ENCODE measurements around the gene ABCA6. TPM values are rescaled to one million over a fixed set of nuclear protein-coding genes. Genes with fewer than 3 reads are reported as not detected.

ABCA6 gene
- total and polyA plus RNA-seq, 2 of the 13 experiments (the other 11 are each of a cell fraction or from before 2014, with no cell fraction given), result 0.05 to 0.11 TPM

DNA sequence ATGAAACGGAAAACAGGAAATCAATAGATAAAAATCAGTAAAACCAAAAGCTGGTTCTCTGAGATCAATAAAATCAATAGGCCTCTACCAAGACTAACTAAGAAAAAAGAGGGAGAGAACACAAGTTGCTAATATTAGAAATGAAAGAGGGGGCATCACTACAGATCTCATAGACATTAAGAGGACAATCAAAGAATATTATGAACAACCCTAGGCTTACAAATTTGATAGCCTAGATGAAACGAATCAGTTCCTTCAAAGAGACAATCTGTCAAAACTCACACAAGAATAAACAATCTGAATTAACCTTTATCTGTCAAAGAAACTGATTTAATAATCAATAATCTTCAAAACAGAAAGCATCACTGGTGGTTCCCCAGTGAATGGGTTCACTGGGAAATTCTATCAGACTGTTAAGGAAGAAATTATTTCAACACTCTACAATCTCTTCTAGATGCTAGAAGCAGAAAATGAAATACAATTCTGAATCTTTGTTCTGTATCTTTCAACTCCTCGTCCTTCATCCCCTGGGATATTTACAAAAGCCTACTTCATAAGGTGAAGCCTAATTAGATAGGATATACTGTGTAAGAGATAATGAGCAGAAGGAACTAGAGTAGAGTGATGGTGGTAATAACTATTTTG, 85.4 kb downstream of the ABCA6 start:
- ATAC-seq (no peak), FAIRE-seq (no peak), DNase-seq (ENCODE audit: low spot score) (no peak)
- ChIA-PET CTCF (ENCODE audit: low intra/inter-chr PET ratio, low total read pairs) (no interaction called here), POLR2A (no interaction called here)
- WGBS (ENCODE audit: low lambda C conversion rate), result 91% methylated on average over 3 of the region's 3 CpGs
- no peak overlapping the region for H3K4me2 ChIP-seq (ENCODE audit: low read depth, low read length)
- H3K36me3 ChIP-seq (replicated peaks in 1 of 2; ENCODE audit: control insufficient read depth in 1 of 2, insufficient read depth in 2 of 2, low read length in 2 of 2), result no peaks in the 10 kb centered on the region
- H3K9ac ChIP-seq (ENCODE audit: insufficient read depth, low read depth, low read length), result no peak overlapping the region
- no peaks in the 10 kb centered on the region for H4K20me1 ChIP-seq (ENCODE audit: insufficient read depth, low read length)
- no peak overlapping the region for H3K27ac ChIP-seq (ENCODE audit: extremely low read length, insufficient read depth, low read length)
- H3K79me2 ChIP-seq (ENCODE audit: insufficient read depth, low read length), result no peaks in the 10 kb centered on the region
- BruUV-seq (replicated peaks), result no TSS peak
- H3K27me3 ChIP-seq (ENCODE audit: control insufficient read depth in 1 of 2, insufficient read depth in 2 of 2, low read length in 2 of 2), result no peaks in the 10 kb centered on the region
- intact Hi-C loops (cut with micrococcal nuclease; ENCODE audit: unreplicated experiment) (no loop called here), in situ Hi-C loops (cut with HindIII; ENCODE audit: extremely low pct_ligation_motif_present, low pct_unique_long_range_greater_than_20kb) (loop anchor here (25.0 kb wide), 1 partner anchor 269 kb away; no protein-coding TSS in a partner anchor)
- TF ChIP-seq ARID2 (CRISPR knock-in tag; IDR thresholded peaks at IDR 0.05; ENCODE audit: borderline replicate concordance), result 0 out of 2 replicates have a peak, but pooled peaks have one; percentile 54
- peak; percentile 90; the same call in 1 of the 2 replicates for TF ChIP-seq ZNF382 (CRISPR knock-in tag; IDR thresholded peaks at IDR 0.05; ENCODE audit: borderline replicate concordance)
- TF ChIP-seq KAT2B (IDR thresholded peaks at IDR 0.05; ENCODE audit: borderline replicate concordance, low read depth, low read length), result peak; percentile 42; the same call in 1 of the 2 replicates
- no peak for TF ChIP-seq ZNF619 (CRISPR knock-in tag; IDR thresholded peaks at IDR 0.05)
- peaks cover 26% of the 10 kb centered on the region for H3K9me3 ChIP-seq (ENCODE audit: low read length)
- no peak overlapping the region for H3K4me3 ChIP-seq (replicated peaks in 1 of 3; ENCODE audit: insufficient read depth in 1 of 3, low read depth in 2 of 3, low read length in 3 of 3)
- H3K4me1 ChIP-seq (ENCODE audit: insufficient read depth, low read length), result peaks cover 30% of the 10 kb centered on the region
- no peak overlapping the region for H2AFZ ChIP-seq (ENCODE audit: low read length)

DNA sequence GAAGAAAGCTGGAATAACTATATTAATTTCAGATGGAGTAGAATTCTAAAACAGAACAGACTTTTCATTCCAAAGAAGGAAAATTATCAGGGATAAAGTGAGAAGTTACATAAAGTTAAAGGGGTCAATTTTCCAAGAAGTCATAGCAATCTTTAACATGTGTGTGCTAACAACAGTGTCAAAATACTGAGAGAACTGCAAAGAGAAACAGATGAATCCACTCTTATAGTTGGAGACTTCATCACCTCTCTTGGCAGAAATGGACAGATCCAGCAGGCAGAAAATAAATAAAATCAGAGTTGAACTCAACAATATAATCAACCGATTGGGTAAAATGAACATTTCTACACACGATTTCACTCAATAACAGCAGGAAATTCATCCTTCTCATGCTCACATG, 86.4 kb downstream of the ABCA6 start:
- Histone ChIP-seq H3K27me3 (ENCODE audit: control insufficient read depth in 1 of 2, insufficient read depth in 2 of 2, low read length in 2 of 2) (no peaks in the 10 kb centered on the region), H3K9ac (ENCODE audit: insufficient read depth, low read depth, low read length) (no peak overlapping the region), H3K79me2 (ENCODE audit: insufficient read depth, low read length) (no peaks in the 10 kb centered on the region), H3K9me3 (ENCODE audit: low read length) (peaks cover 26% of the 10 kb centered on the region), H3K4me2 (ENCODE audit: low read depth, low read length) (no peak overlapping the region), H2AFZ (ENCODE audit: low read length) (no peak overlapping the region), H3K27ac (ENCODE audit: extremely low read length, insufficient read depth, low read length) (no peak overlapping the region), H3K4me3 (replicated peaks in 1 of 3; ENCODE audit: insufficient read depth in 1 of 3, low read depth in 2 of 3, low read length in 3 of 3) (no peak overlapping the region), H4K20me1 (ENCODE audit: insufficient read depth, low read length) (no peaks in the 10 kb centered on the region), H3K4me1 (ENCODE audit: insufficient read depth, low read length) (peaks cover 40% of the 10 kb centered on the region), H3K36me3 (replicated peaks in 1 of 2; ENCODE audit: control insufficient read depth in 1 of 2, insufficient read depth in 2 of 2, low read length in 2 of 2) (no peaks in the 10 kb centered on the region)
- DNase-seq (ENCODE audit: low spot score), result no peak
- POLR2A ChIA-PET, result no interaction called here
- CTCF ChIA-PET (ENCODE audit: low intra/inter-chr PET ratio, low total read pairs), result no interaction called here
- no TSS peak for BruUV-seq (replicated peaks)
- intact Hi-C loops (cut with micrococcal nuclease; ENCODE audit: unreplicated experiment) (no loop called here), in situ Hi-C loops (cut with HindIII; ENCODE audit: extremely low pct_ligation_motif_present, low pct_unique_long_range_greater_than_20kb) (loop anchor here (25.0 kb wide), 1 partner anchor 268 kb away; no protein-coding TSS in a partner anchor)
- no peak for FAIRE-seq
- ATAC-seq, result no peak
- 100% methylated on average over 2 of the region's 2 CpGs for WGBS (ENCODE audit: low lambda C conversion rate)
- TF ChIP-seq, protein P1, sequence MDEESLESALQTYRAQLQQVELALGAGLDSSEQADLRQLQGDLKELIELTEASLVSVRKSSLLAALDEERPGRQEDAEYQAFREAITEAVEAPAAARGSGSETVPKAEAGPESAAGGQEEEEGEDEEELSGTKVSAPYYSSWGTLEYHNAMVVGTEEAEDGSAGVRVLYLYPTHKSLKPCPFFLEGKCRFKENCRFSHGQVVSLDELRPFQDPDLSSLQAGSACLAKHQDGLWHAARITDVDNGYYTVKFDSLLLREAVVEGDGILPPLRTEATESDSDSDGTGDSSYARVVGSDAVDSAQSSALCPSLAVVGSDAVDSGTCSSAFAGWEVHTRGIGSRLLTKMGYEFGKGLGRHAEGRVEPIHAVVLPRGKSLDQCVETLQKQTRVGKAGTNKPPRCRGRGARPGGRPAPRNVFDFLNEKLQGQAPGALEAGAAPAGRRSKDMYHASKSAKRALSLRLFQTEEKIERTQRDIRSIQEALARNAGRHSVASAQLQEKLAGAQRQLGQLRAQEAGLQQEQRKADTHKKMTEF (CRISPR knock-in tag; IDR thresholded peaks at IDR 0.05), result no peak
- no peak for TF ChIP-seq ZNF775 (CRISPR knock-in tag; IDR thresholded peaks at IDR 0.05; ENCODE audit: borderline replicate concordance)
- TF ChIP-seq NFE2 (CRISPR knock-in tag; IDR thresholded peaks at IDR 0.05), result no peak
- no peak for TF ChIP-seq ZNF703 (CRISPR knock-in tag; IDR thresholded peaks at IDR 0.05; ENCODE audit: borderline replicate concordance)
- no peak for TF ChIP-seq ZNF569 (CRISPR knock-in tag; IDR thresholded peaks at IDR 0.05; ENCODE audit: borderline replicate concordance)
- TF ChIP-seq, protein P2, sequence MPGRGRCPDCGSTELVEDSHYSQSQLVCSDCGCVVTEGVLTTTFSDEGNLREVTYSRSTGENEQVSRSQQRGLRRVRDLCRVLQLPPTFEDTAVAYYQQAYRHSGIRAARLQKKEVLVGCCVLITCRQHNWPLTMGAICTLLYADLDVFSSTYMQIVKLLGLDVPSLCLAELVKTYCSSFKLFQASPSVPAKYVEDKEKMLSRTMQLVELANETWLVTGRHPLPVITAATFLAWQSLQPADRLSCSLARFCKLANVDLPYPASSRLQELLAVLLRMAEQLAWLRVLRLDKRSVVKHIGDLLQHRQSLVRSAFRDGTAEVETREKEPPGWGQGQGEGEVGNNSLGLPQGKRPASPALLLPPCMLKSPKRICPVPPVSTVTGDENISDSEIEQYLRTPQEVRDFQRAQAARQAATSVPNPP (CRISPR knock-in tag; IDR thresholded peaks at IDR 0.05), result no peak
- no peak for TF ChIP-seq ZNF549 (CRISPR knock-in tag; IDR thresholded peaks at IDR 0.05)
- no peak for TF ChIP-seq ZFP62 (CRISPR knock-in tag; IDR thresholded peaks at IDR 0.05)
- TF ChIP-seq, protein P3, sequence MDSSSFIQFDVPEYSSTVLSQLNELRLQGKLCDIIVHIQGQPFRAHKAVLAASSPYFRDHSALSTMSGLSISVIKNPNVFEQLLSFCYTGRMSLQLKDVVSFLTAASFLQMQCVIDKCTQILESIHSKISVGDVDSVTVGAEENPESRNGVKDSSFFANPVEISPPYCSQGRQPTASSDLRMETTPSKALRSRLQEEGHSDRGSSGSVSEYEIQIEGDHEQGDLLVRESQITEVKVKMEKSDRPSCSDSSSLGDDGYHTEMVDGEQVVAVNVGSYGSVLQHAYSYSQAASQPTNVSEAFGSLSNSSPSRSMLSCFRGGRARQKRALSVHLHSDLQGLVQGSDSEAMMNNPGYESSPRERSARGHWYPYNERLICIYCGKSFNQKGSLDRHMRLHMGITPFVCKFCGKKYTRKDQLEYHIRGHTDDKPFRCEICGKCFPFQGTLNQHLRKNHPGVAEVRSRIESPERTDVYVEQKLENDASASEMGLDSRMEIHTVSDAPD (CRISPR knock-in tag; IDR thresholded peaks at IDR 0.05), result no peak
- no peak for TF ChIP-seq NCOA5 (CRISPR knock-in tag; IDR thresholded peaks at IDR 0.05)

Measured in HepG2 (cell line).